Measurements from ENCODE around the gene APLF. TPM values are rescaled to one million over a fixed set of nuclear protein-coding genes. Genes with fewer than 3 reads are reported as not detected.

The APLF gene
- total and polyA plus RNA-seq, 10 of the 15 experiments (the other 5 are each of a cell fraction or from before 2014, with no cell fraction given), result 0.66 to 2.8 (median 1.8) TPM

GRCh38 chr2:68499133-68499532 lies 31.7 kb downstream of the APLF start:
- H3K79me2 ChIP-seq (ENCODE audit: control insufficient read depth, insufficient read depth, low read length), result no peaks in the 10 kb centered on the region
- H3K4me1 ChIP-seq (ENCODE audit: control insufficient read depth, insufficient read depth, low read length), result no peaks in the 10 kb centered on the region
- DNase-seq (ENCODE audit: low read depth, low spot score), result no peak
- RAD21 ChIA-PET (ENCODE audit: unreplicated experiment), result no interaction called here
- SMC1A ChIA-PET (ENCODE audit: uncharacterized antibody, unreplicated experiment), result no interaction called here
- no peaks in the 10 kb centered on the region; the same call in 2 of the 3 replicates for H3K9me3 ChIP-seq (replicated peaks; ENCODE audit: control insufficient read depth, insufficient read depth, low read length)
- intact Hi-C loops (cut with micrococcal nuclease; ENCODE audit: unreplicated experiment) (no loop called here), in situ Hi-C loops (cut with MboI) (no loop called here)
- no peak overlapping the region for H3K27ac ChIP-seq (ENCODE audit: control insufficient read depth, insufficient read depth)
- no peak overlapping the region for H3K9ac ChIP-seq (ENCODE audit: control insufficient read depth, insufficient read depth, low read length)
- no peak overlapping the region for H2AFZ ChIP-seq (ENCODE audit: control insufficient read depth, low read depth, low read length)
- BruUV-seq (replicated peaks), result no TSS peak
- no peak for FAIRE-seq
- no peaks in the 10 kb centered on the region for H4K20me1 ChIP-seq (ENCODE audit: control insufficient read depth, insufficient read depth)
- POLR2A ChIA-PET, result no interaction called here
- no peak overlapping the region for H3K4me2 ChIP-seq (ENCODE audit: control insufficient read depth, insufficient read depth)
- CTCF ChIA-PET, result interaction anchor here (1.1 kb wide), 1 partner anchor 8 kb away, joined by 3 read pairs; no protein-coding TSS in a partner anchor
- ATAC-seq, result no peak
- H3K4me3 ChIP-seq, result no peak overlapping the region
- H3K27me3 ChIP-seq (replicated peaks in 1 of 2; ENCODE audit: control insufficient read depth in 2 of 2, insufficient read depth in 2 of 2, low read length in 1 of 2), result no peaks in the 10 kb centered on the region
- H3K36me3 ChIP-seq (ENCODE audit: control insufficient read depth in 2 of 2, insufficient read depth in 2 of 2, low read length in 1 of 2), result no peaks in the 10 kb centered on the region
- TF ChIP-seq EZH2 (IDR thresholded peaks at IDR 0.05; ENCODE audit: borderline replicate concordance, control insufficient read depth, low read depth, low read length) (no peak), SMAD1 (IDR thresholded peaks at IDR 0.05; ENCODE audit: low read depth, partially characterized antibody) (no peak), HDAC6 (IDR thresholded peaks at IDR 0.05; ENCODE audit: unreplicated experiment) (no peak), KAT2A (conservative IDR thresholded peaks at IDR 0.05; ENCODE audit: control insufficient read depth, low read depth, low read length) (no peak), USF2 (IDR thresholded peaks at IDR 0.05; ENCODE audit: borderline replicate concordance, low read depth, low read length) (no peak), CEBPZ (IDR thresholded peaks at IDR 0.05; ENCODE audit: low read depth, low read length) (no peak), IRF5 (IDR thresholded peaks at IDR 0.05; ENCODE audit: borderline replicate concordance) (no peak), CBFB (IDR thresholded peaks at IDR 0.05; ENCODE audit: low read depth) (no peak), PAX5 (IDR thresholded peaks at IDR 0.05; ENCODE audit: borderline replicate concordance, low read depth, low read length) (no peak), NFYB (IDR thresholded peaks at IDR 0.05; ENCODE audit: insufficient read depth, low read depth, low read length) (no peak), KDM1A (IDR thresholded peaks at IDR 0.05; ENCODE audit: borderline replicate concordance) (no peak), MLLT1 (IDR thresholded peaks at IDR 0.05) (no peak), FOXM1 (IDR thresholded peaks at IDR 0.05; ENCODE audit: low read depth, low read length) (no peak), SIX5 (IDR thresholded peaks at IDR 0.05; ENCODE audit: low read depth, low read length, severe bottlenecking) (no peak), ZBTB33 (IDR thresholded peaks at IDR 0.05) (no peak)

All from GM12878 (cell line).